ENCODE measurements around the gene KCNJ9.

The KCNJ9 gene

DNA sequence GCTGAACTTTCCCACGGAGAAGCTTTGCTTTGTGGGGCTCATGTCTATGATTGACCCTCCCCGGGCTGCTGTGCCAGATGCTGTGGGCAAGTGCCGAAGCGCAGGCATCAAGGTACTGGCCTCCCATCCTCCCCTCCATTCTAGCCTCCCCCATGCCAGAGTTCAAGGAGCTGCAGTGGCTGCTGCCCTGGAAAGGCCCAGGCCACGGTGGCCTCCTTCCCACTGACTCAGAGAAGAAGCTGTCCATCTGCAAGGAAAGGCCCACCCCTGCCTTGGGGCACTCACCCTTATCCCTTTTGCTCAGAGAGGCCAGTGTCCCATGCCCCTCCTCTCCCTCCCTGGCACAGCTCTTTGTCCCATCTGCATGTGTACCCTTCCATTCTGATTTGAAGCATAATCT lies 49.1 kb downstream of the KCNJ9 start:
- no peaks in the 10 kb centered on the region for H3K36me3 ChIP-seq
- no peak for DNase-seq
- H3K27me3 ChIP-seq = peaks cover 13% of the 10 kb centered on the region
- no peaks in the 10 kb centered on the region for H3K4me1 ChIP-seq
- no peaks in the 10 kb centered on the region for H3K9me3 ChIP-seq
- no peak overlapping the region for H3K4me3 ChIP-seq (ENCODE audit: low read depth, low read length)
- TF ChIP-seq, protein P1, sequence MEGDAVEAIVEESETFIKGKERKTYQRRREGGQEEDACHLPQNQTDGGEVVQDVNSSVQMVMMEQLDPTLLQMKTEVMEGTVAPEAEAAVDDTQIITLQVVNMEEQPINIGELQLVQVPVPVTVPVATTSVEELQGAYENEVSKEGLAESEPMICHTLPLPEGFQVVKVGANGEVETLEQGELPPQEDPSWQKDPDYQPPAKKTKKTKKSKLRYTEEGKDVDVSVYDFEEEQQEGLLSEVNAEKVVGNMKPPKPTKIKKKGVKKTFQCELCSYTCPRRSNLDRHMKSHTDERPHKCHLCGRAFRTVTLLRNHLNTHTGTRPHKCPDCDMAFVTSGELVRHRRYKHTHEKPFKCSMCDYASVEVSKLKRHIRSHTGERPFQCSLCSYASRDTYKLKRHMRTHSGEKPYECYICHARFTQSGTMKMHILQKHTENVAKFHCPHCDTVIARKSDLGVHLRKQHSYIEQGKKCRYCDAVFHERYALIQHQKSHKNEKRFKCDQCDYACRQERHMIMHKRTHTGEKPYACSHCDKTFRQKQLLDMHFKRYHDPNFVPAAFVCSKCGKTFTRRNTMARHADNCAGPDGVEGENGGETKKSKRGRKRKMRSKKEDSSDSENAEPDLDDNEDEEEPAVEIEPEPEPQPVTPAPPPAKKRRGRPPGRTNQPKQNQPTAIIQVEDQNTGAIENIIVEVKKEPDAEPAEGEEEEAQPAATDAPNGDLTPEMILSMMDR (IDR thresholded peaks at IDR 0.05; ENCODE audit: low read depth, low read length) = no peak

DNA sequence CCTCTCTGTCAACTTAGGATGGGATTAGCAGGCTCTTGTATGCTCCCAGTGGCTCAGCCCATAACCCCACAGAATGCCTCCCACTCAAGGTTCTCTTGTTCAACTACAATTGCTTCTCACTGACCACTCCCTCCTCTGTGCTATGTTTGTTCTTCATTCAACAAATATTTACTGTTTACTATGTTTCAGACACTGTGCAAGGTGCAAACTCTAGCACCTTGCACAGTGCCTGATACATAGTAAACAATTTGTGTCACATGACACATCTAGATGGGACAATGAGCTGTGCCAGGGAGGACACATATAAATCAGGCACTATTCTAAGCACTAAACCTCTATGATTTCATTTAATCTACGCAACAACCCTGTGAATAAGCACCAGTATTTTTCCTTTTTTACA lies 49.6 kb downstream of the KCNJ9 start:
- no peak for DNase-seq
- Histone ChIP-seq H3K4me3 (ENCODE audit: low read depth, low read length) (no peak overlapping the region), H3K4me1 (no peaks in the 10 kb centered on the region), H3K27me3 (peaks cover 13% of the 10 kb centered on the region), H3K36me3 (no peaks in the 10 kb centered on the region), H3K9me3 (no peaks in the 10 kb centered on the region)
- TF ChIP-seq, protein P1 (IDR thresholded peaks at IDR 0.05; ENCODE audit: low read depth, low read length) = no peak

DNA sequence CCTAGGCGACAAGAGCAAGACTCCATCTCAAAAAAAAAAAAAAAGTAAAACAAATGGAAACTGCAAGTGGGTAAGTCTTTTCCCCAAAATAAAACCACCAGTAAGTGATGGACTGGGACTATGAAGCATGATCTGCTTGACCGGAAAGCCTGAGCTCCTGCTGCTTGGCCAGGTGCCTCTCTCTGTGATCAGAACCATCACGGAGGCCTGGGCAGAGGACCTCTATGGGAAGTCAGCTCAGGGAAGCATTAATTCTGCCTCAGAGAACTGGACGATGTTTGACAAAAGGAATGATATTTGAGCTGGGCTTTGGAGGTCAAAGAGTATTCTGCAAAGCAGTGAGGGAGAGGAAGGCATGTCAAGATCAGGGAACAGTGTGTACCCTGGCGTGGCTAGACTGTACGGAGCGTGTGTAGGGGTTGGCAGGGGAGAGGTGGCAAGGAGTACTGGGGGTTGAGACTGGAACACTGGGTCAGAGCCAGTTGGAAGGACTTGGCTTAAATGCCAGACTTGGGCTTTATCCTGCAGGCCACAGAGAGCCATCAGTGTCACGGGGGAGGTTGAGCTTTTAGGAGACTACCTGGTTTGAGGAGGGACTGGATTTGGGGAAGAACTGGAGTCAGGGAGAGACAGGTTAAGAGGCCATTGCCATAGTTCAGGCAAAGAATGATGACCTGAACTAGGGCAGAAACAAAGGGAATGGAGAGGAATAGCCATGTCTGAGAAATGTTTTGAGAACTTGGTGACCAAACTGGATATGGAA lies 50.6 kb downstream of the KCNJ9 start:
- Histone ChIP-seq H3K4me3 (ENCODE audit: low read depth, low read length) (no peak overlapping the region), H3K27me3 (peaks cover 13% of the 10 kb centered on the region), H3K9me3 (no peaks in the 10 kb centered on the region), H3K4me1 (no peaks in the 10 kb centered on the region), H3K36me3 (no peaks in the 10 kb centered on the region)
- no peak for DNase-seq
- TF ChIP-seq, protein P1 (IDR thresholded peaks at IDR 0.05; ENCODE audit: low read depth, low read length) = no peak

DNA sequence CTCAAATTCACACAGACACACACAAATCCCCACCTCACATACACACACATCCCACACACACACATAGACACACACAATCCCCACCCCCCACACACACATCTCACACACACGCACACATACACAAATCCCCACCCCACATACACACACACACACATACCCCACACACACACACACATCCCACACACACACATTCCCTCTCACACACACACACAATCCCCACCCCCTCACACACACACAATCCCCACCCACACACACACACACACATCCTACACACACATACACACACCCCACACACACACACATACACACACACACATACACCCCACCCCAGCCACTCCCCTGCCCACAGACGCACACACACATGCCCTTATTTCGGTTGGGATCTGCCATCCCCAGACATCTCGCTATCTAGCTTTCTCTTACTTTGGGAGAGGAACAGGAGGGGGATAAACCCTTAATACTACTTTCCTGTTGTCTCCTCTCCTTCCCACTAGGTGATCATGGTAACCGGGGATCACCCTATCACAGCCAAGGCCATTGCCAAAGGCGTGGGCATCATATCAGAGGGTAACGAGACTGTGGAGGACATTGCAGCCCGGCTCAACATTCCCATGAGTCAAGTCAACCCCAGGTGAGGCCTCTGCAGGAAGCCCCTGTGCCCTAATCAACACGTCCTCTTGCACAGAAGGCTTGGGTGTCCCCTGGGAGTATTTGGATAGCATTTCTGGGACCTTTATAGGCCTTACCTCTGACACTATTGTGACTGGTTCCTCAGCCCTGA lies 52.8 kb downstream of the KCNJ9 start:
- H3K27me3 ChIP-seq = peaks cover 17% of the 10 kb centered on the region
- H3K4me3 ChIP-seq (ENCODE audit: low read depth, low read length) = no peak overlapping the region
- no peaks in the 10 kb centered on the region for H3K36me3 ChIP-seq
- H3K4me1 ChIP-seq = no peaks in the 10 kb centered on the region
- no peak for DNase-seq
- TF ChIP-seq, protein P1 (IDR thresholded peaks at IDR 0.05; ENCODE audit: low read depth, low read length) = no peak
- H3K9me3 ChIP-seq = no peaks in the 10 kb centered on the region

DNA sequence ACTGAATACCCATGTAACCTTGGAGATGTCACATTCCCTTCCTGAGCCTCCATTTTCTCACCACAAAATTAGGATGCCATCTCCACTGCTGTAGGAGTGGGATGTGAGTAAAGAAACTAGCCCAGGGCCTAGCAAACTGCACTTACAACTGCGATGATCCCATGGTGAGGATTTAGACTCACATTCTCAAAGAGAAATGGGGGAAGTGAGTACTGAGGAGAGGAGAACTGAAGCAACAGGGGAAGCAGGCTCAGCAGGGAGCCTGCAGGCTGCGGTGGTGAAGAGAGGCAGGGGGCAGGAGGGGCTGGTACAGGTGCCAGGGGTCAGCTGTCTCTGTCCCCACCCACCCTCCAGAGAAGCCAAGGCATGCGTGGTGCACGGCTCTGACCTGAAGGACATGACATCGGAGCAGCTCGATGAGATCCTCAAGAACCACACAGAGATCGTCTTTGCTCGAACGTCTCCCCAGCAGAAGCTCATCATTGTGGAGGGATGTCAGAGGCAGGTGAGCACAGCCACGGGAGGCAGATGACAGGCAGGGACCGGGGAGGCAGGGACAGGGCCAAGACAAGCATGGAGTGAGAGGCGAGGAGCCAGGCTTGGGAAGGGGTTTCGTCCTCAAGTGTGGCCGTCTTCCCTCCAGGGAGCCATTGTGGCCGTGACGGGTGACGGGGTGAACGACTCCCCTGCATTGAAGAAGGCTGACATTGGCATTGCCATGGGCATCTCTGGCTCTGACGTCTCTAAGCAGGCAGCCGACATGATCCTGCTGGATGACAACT lies 53.6 kb downstream of the KCNJ9 start:
- peaks cover 17% of the 10 kb centered on the region for H3K27me3 ChIP-seq
- no peak overlapping the region for H3K4me3 ChIP-seq (ENCODE audit: low read depth, low read length)
- TF ChIP-seq, protein P1 (IDR thresholded peaks at IDR 0.05; ENCODE audit: low read depth, low read length) = no peak
- no peaks in the 10 kb centered on the region for H3K9me3 ChIP-seq
- H3K4me1 ChIP-seq = no peaks in the 10 kb centered on the region
- H3K36me3 ChIP-seq = no peaks in the 10 kb centered on the region
- DNase-seq = no peak
